ENCODE data around the gene TUBGCP2.

GRCh38 chr10:133259602-133259989, 49.1 kb downstream of the TUBGCP2 start:
- TF ChIP-seq, protein P1, sequence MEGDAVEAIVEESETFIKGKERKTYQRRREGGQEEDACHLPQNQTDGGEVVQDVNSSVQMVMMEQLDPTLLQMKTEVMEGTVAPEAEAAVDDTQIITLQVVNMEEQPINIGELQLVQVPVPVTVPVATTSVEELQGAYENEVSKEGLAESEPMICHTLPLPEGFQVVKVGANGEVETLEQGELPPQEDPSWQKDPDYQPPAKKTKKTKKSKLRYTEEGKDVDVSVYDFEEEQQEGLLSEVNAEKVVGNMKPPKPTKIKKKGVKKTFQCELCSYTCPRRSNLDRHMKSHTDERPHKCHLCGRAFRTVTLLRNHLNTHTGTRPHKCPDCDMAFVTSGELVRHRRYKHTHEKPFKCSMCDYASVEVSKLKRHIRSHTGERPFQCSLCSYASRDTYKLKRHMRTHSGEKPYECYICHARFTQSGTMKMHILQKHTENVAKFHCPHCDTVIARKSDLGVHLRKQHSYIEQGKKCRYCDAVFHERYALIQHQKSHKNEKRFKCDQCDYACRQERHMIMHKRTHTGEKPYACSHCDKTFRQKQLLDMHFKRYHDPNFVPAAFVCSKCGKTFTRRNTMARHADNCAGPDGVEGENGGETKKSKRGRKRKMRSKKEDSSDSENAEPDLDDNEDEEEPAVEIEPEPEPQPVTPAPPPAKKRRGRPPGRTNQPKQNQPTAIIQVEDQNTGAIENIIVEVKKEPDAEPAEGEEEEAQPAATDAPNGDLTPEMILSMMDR (IDR thresholded peaks at IDR 0.05; ENCODE audit: insufficient read depth, low read depth, low read length), result no peak
- TF ChIP-seq EZH2 (IDR thresholded peaks at IDR 0.05; ENCODE audit: insufficient read depth, low read length), result no peak
